Measurements from ENCODE around the gene UEVLD. TPM values are rescaled to one million over a fixed set of nuclear protein-coding genes. Genes with fewer than 3 reads are reported as not detected.

The UEVLD gene
- total RNA-seq, 1 experiment from 2014 or later: 15.9 TPM

GRCh38 chr11:18623707-18624106, 35.2 kb upstream of the UEVLD start:
- TF ChIP-seq CTCF (IDR thresholded peaks at IDR 0.05; ENCODE audit: insufficient read depth in 1 of 2, low read depth in 1 of 2, low read length in 1 of 2, severe bottlenecking in 1 of 2, unreplicated experiment in 1 of 2): no peak
- ChIA-PET CTCF (no interaction called here), POLR2A (no interaction called here)
- Mint-ChIP-seq H3K36me3 (ENCODE audit: insufficient read depth, unreplicated experiment) (peaks cover 6% of the 10 kb centered on the region), H3K27me3 (ENCODE audit: insufficient read depth, unreplicated experiment) (no peaks in the 10 kb centered on the region), H3K4me1 (ENCODE audit: low read depth, unreplicated experiment) (no peaks in the 10 kb centered on the region), H3K4me3 (ENCODE audit: unreplicated experiment) (no peak overlapping the region), H3K27ac (ENCODE audit: unreplicated experiment) (no peak overlapping the region), H3K9me3 (ENCODE audit: unreplicated experiment) (no peaks in the 10 kb centered on the region)
- DNase-seq: no peak
- Histone ChIP-seq H3K9me3 (no peaks in the 10 kb centered on the region), H3K4me1 (no peaks in the 10 kb centered on the region), H3K36me3 (ENCODE audit: control insufficient read depth, insufficient read depth, low read length) (no peaks in the 10 kb centered on the region), H3K27me3 (replicated peaks; ENCODE audit: control insufficient read depth, insufficient read depth, low read length) (no peaks in the 10 kb centered on the region), H3K4me3 (ENCODE audit: low read depth, low read length) (no peak overlapping the region)
- no TSS peak for BruUV-seq (replicated peaks)
- intact Hi-C loops (cut with micrococcal nuclease; ENCODE audit: unreplicated experiment): no loop called here

- POLR2A ChIA-PET: no interaction called here
- no TSS peak for BruUV-seq (replicated peaks)
Observed at GRCh38 chr11:18618342-18619025, 29.9 kb upstream of the UEVLD start.

GRCh38 chr11:18617688-18618341, 29.3 kb upstream of the UEVLD start:
- Histone ChIP-seq H3K9me3 (no peaks in the 10 kb centered on the region), H3K27me3 (replicated peaks; ENCODE audit: control insufficient read depth, insufficient read depth, low read length) (no peaks in the 10 kb centered on the region), H3K36me3 (ENCODE audit: control insufficient read depth, insufficient read depth, low read length) (peaks cover 2% of the 10 kb centered on the region; the same call in 1 of the 2 replicates), H3K4me1 (peaks cover 7% of the 10 kb centered on the region; the same call in 1 of the 2 replicates), H3K4me3 (ENCODE audit: low read depth, low read length) (no peak overlapping the region)
- H3K27ac Mint-ChIP-seq (ENCODE audit: unreplicated experiment): no peak overlapping the region
- H3K36me3 Mint-ChIP-seq (ENCODE audit: insufficient read depth, unreplicated experiment): peaks cover 25% of the 10 kb centered on the region
- intact Hi-C loops (cut with micrococcal nuclease; ENCODE audit: unreplicated experiment): no loop called here
- H3K27me3 Mint-ChIP-seq (ENCODE audit: insufficient read depth, unreplicated experiment): no peaks in the 10 kb centered on the region
- DNase-seq: no peak
- no peak for TF ChIP-seq CTCF (IDR thresholded peaks at IDR 0.05; ENCODE audit: insufficient read depth in 1 of 2, low read depth in 1 of 2, low read length in 1 of 2, severe bottlenecking in 1 of 2, unreplicated experiment in 1 of 2)
- H3K9me3 Mint-ChIP-seq (ENCODE audit: unreplicated experiment): no peaks in the 10 kb centered on the region
- no TSS peak for BruUV-seq (replicated peaks)
- no peaks in the 10 kb centered on the region for H3K4me1 Mint-ChIP-seq (ENCODE audit: low read depth, unreplicated experiment)
- ChIA-PET CTCF (no interaction called here), POLR2A (no interaction called here)
- no peak overlapping the region for H3K4me3 Mint-ChIP-seq (ENCODE audit: unreplicated experiment)

More at GRCh38 chr11:18618342-18619025, 29.9 kb upstream of the UEVLD start:
- Histone ChIP-seq H3K27me3 (replicated peaks; ENCODE audit: control insufficient read depth, insufficient read depth, low read length) (no peaks in the 10 kb centered on the region), H3K9me3 (no peaks in the 10 kb centered on the region), H3K4me1 (peaks cover 7% of the 10 kb centered on the region; the same call in 1 of the 2 replicates), H3K4me3 (ENCODE audit: low read depth, low read length) (no peak overlapping the region), H3K36me3 (ENCODE audit: control insufficient read depth, insufficient read depth, low read length) (peaks cover 2% of the 10 kb centered on the region; the same call in 1 of the 2 replicates)
- DNase-seq: no peak
- no peak for TF ChIP-seq CTCF (IDR thresholded peaks at IDR 0.05; ENCODE audit: insufficient read depth in 1 of 2, low read depth in 1 of 2, low read length in 1 of 2, severe bottlenecking in 1 of 2, unreplicated experiment in 1 of 2)
- Mint-ChIP-seq H3K36me3 (ENCODE audit: insufficient read depth, unreplicated experiment) (peaks cover 20% of the 10 kb centered on the region), H3K4me3 (ENCODE audit: unreplicated experiment) (no peak overlapping the region), H3K4me1 (ENCODE audit: low read depth, unreplicated experiment) (no peaks in the 10 kb centered on the region), H3K27ac (ENCODE audit: unreplicated experiment) (no peak overlapping the region), H3K9me3 (ENCODE audit: unreplicated experiment) (no peaks in the 10 kb centered on the region), H3K27me3 (ENCODE audit: insufficient read depth, unreplicated experiment) (no peaks in the 10 kb centered on the region)
- intact Hi-C loops (cut with micrococcal nuclease; ENCODE audit: unreplicated experiment): no loop called here
- CTCF ChIA-PET: no interaction called here

Measured in Caco-2 (cell line).